ENCODE results near the gene CELF4. TPM values are rescaled to one million over a fixed set of nuclear protein-coding genes. Genes with fewer than 3 reads are reported as not detected.

Gene CELF4
- total RNA-seq, 6 donors from 2014 or later = 0.15 to 1.4 (median 0.81) TPM; not detected in 1

- H3K27me3 ChIP-seq = no peaks in the 10 kb centered on the region
- H3K4me3 ChIP-seq = no peak overlapping the region
- H3K36me3 ChIP-seq = no peaks in the 10 kb centered on the region
- ATAC-seq (ENCODE audit: low FRiP score in 2 of 2) (no peak), DNase-seq (no peak)
- TF ChIP-seq, protein P1, sequence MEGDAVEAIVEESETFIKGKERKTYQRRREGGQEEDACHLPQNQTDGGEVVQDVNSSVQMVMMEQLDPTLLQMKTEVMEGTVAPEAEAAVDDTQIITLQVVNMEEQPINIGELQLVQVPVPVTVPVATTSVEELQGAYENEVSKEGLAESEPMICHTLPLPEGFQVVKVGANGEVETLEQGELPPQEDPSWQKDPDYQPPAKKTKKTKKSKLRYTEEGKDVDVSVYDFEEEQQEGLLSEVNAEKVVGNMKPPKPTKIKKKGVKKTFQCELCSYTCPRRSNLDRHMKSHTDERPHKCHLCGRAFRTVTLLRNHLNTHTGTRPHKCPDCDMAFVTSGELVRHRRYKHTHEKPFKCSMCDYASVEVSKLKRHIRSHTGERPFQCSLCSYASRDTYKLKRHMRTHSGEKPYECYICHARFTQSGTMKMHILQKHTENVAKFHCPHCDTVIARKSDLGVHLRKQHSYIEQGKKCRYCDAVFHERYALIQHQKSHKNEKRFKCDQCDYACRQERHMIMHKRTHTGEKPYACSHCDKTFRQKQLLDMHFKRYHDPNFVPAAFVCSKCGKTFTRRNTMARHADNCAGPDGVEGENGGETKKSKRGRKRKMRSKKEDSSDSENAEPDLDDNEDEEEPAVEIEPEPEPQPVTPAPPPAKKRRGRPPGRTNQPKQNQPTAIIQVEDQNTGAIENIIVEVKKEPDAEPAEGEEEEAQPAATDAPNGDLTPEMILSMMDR (IDR thresholded peaks at IDR 0.05) = peak in 4 of 6 experiments; percentile 11 to 45 (median 38)
- no peak for TF ChIP-seq EP300 (IDR thresholded peaks at IDR 0.05)
- TF ChIP-seq POLR2AphosphoS5 (IDR thresholded peaks at IDR 0.05) = no peak
- H3K9me3 ChIP-seq = no peaks in the 10 kb centered on the region
- 34 to 38% methylated on average over 6 of the region's 6 CpGs for WGBS, 2 donors
- H3K4me1 ChIP-seq = no peaks in the 10 kb centered on the region
- no peak overlapping the region for H3K27ac ChIP-seq
Measured at GRCh38 chr18:37476182-37476581, 89.4 kb downstream of the CELF4 start.

DNA sequence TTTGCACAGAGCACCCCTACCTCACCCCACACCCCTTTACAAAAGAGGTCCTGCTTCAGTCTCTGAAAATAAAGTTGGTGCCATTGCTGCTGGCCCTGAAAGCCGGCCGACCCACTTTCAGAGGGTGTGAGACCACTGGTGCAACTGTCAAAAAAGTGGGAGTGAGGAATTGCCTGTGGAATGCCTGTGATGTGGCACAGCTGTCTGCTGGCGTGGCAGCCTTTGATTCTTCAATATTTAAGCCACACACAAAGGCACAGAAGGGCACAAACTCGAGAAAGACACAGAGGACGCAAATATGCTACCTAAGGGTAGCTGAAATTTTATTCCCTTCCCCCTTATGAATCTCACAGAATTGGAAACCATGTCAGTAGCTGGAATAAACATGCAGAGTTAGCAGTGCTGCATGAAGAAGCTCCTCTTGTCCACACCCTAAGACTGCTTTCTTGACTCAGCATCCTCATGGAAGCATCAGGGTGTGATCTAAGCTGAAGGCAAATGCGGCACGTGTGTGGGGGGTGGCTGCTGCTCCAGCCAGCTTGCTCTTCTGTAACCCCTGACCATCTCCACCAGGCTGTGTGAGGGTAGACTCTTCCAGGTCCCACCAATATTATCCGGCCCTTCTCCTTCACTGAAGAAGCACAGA is 92.3 kb downstream of the CELF4 start:
- Histone ChIP-seq H3K27me3 (no peaks in the 10 kb centered on the region), H3K27ac (no peak overlapping the region), H3K36me3 (no peaks in the 10 kb centered on the region), H3K4me3 (no peak overlapping the region), H3K9me3 (no peaks in the 10 kb centered on the region), H3K4me1 (no peaks in the 10 kb centered on the region)
- WGBS, 2 donors = 56 to 61% methylated on average over 8 of the region's 8 CpGs
- DNase-seq = no peak
- ATAC-seq (ENCODE audit: low FRiP score in 2 of 2) = no peak
- TF ChIP-seq POLR2A (IDR thresholded peaks at IDR 0.05) (no peak), POLR2AphosphoS5 (IDR thresholded peaks at IDR 0.05) (no peak), EP300 (IDR thresholded peaks at IDR 0.05) (no peak)
- TF ChIP-seq, protein P1 (IDR thresholded peaks at IDR 0.05) = no peak

- Histone ChIP-seq H3K36me3 (no peaks in the 10 kb centered on the region), H3K4me1 (no peaks in the 10 kb centered on the region), H3K27me3 (no peaks in the 10 kb centered on the region), H3K9me3 (no peaks in the 10 kb centered on the region), H3K27ac (no peak overlapping the region), H3K4me3 (no peak overlapping the region)
- DNase-seq (no peak), ATAC-seq (ENCODE audit: low FRiP score in 2 of 2) (no peak)
- TF ChIP-seq POLR2A (IDR thresholded peaks at IDR 0.05) = no peak
- TF ChIP-seq, protein P1 (IDR thresholded peaks at IDR 0.05) = no peak
- TF ChIP-seq POLR2AphosphoS5 (IDR thresholded peaks at IDR 0.05) = no peak
- TF ChIP-seq EP300 (IDR thresholded peaks at IDR 0.05) = no peak
- WGBS, 2 donors = 49 to 71% methylated on average over 6 of the region's 6 CpGs
Measured at GRCh38 chr18:37471637-37472036, 94.0 kb downstream of the CELF4 start.

GRCh38 chr18:37470986-37471385 is 94.6 kb downstream of the CELF4 start:
- Histone ChIP-seq H3K36me3 (no peaks in the 10 kb centered on the region), H3K4me3 (no peak overlapping the region), H3K4me1 (no peaks in the 10 kb centered on the region), H3K27me3 (no peaks in the 10 kb centered on the region), H3K9me3 (no peaks in the 10 kb centered on the region), H3K27ac (no peak overlapping the region)
- no peak for TF ChIP-seq EP300 (IDR thresholded peaks at IDR 0.05)
- TF ChIP-seq, protein P1 (IDR thresholded peaks at IDR 0.05) = no peak
- TF ChIP-seq POLR2A (IDR thresholded peaks at IDR 0.05) = no peak
- no peak for TF ChIP-seq POLR2AphosphoS5 (IDR thresholded peaks at IDR 0.05)
- no peak for ATAC-seq (ENCODE audit: low FRiP score in 2 of 2)
- DNase-seq = no peak
- whole genome bisulfite sequencing, 2 donors = 96% methylated on average over 2 of the region's 2 CpGs; no CpG with 5 or more reads in 1 of the 2 donors

Data from upper lobe of left lung (tissue), 6 donors.